WERI-Rb-1 (cell line): ENCODE measurements around the gene NDRG3.
A peak's percentile ranks its signal among the peaks of the same experiment; 100 is the strongest.

ENCODE experiments used
- DNase-seq: peaks from one replicate; pipeline ENCODE4 v3.0.0-alpha.2; 2020
- H3K27ac ChIP-seq: fragments of 250-450 bp; sonication (Bioruptor Pico); 2 replicates; pipeline ENCODE4 v1.5.1; 2020; ENCODE audit warnings: mild to moderate bottlenecking, moderate library complexity
- H3K27me3 ChIP-seq: fragments of 250-450 bp; sonication (Bioruptor Pico); 2 replicates; pipeline ENCODE4 v1.5.1; 2021; ENCODE audit warnings: mild to moderate bottlenecking, low read depth, moderate library complexity; ENCODE audit not compliant: insufficient read depth, severe bottlenecking
- H3K36me3 ChIP-seq: fragments of 250-450 bp; sonication (Bioruptor Pico); 2 replicates; pipeline ENCODE4 v1.5.1; 2020; ENCODE audit warnings: mild to moderate bottlenecking, moderate library complexity
- H3K4me3 ChIP-seq: 2 replicates; pipeline ENCODE4 v1.5.1; 2011; ENCODE audit warnings: low read depth, mild to moderate bottlenecking, control low read depth, low read length
- H3K9me3 ChIP-seq: fragments of 250-450 bp; sonication (Bioruptor Pico); 2 replicates; pipeline ENCODE4 v1.5.1; 2021; ENCODE audit warnings: mild to moderate bottlenecking, moderate library complexity; ENCODE audit not compliant: severe bottlenecking
- CTCF ChIP-seq: IDR thresholded peaks from 2 replicates; pipeline ENCODE4 v1.5.1; 2011; ENCODE audit warnings: low read depth, mild to moderate bottlenecking, control low read depth, inconsistent platforms, low read length

Gene NDRG3

GRCh38 chr20:36773597-36774390, 27.9 kb upstream of the NDRG3 start, which contains the start of gene DSN1:
Gene DSN1 (minus strand): TSS chr20:36773763. CDS start chr20:36771458, 2,305 bp downstream.
- no peak for TF ChIP-seq CTCF
- Histone ChIP-seq H3K27me3 (no peaks in the 10 kb centered on the region), H3K36me3 (peaks cover 14% of the 10 kb centered on the region), H3K9me3 (no peaks in the 10 kb centered on the region), H3K4me3 (peak within 1 kb of the TSS; percentile 63), H3K27ac (peak within 1 kb of the TSS; percentile 93)
- DNase-seq, result peak; percentile 98

GRCh38 chr20:36773107-36773596, 27.3 kb upstream of the NDRG3 start:
- peak overlapping the region; percentile 63 for H3K4me3 ChIP-seq
- DNase-seq, result peak; percentile 21
- H3K27ac ChIP-seq, result peak overlapping the region; percentile 93
- no peaks in the 10 kb centered on the region for H3K27me3 ChIP-seq
- H3K9me3 ChIP-seq, result no peaks in the 10 kb centered on the region
- no peak for TF ChIP-seq CTCF
- H3K36me3 ChIP-seq, result peaks cover 14% of the 10 kb centered on the region

- Histone ChIP-seq H3K27ac (no peak overlapping the region), H3K36me3 (peaks cover 18% of the 10 kb centered on the region), H3K4me3 (no peak overlapping the region), H3K27me3 (no peaks in the 10 kb centered on the region), H3K9me3 (no peaks in the 10 kb centered on the region)
- TF ChIP-seq CTCF, result no peak
- DNase-seq, result no peak
Observed at GRCh38 chr20:36770680-36771079, 24.8 kb upstream of the NDRG3 start.

- DNase-seq, result no peak
Observed at GRCh38 chr20:36768768-36769430, 23.0 kb upstream of the NDRG3 start.

GRCh38 chr20:36761125-36761524, 15.2 kb upstream of the NDRG3 start:
- TF ChIP-seq CTCF, result no peak
- DNase-seq, result no peak
- H3K27me3 ChIP-seq, result no peaks in the 10 kb centered on the region
- H3K36me3 ChIP-seq, result peaks cover 63% of the 10 kb centered on the region
- no peaks in the 10 kb centered on the region for H3K9me3 ChIP-seq
- H3K27ac ChIP-seq, result no peak overlapping the region
- no peak overlapping the region for H3K4me3 ChIP-seq

More at GRCh38 chr20:36768768-36769430, 23.0 kb upstream of the NDRG3 start:
- Histone ChIP-seq H3K36me3 (peaks cover 27% of the 10 kb centered on the region), H3K4me3 (no peak overlapping the region), H3K9me3 (no peaks in the 10 kb centered on the region), H3K27me3 (no peaks in the 10 kb centered on the region), H3K27ac (no peak overlapping the region)
- TF ChIP-seq CTCF, result no peak
